C4-2B (cell line): Measurements from ENCODE around the gene BEX4.

ENCODE experiments used
- ZFX ChIP-seq: fragments of 450-650 bp; IDR thresholded peaks from 2 replicates; pipeline ENCODE4 v1.6.1; 2017
- TF ChIP-seq, protein P1 (sequence below): fragments of 450-650 bp; conservative IDR thresholded peaks from 2 replicates; pipeline ENCODE4 v1.5.1; 2017; ENCODE audit warnings: mild to moderate bottlenecking

DNA sequence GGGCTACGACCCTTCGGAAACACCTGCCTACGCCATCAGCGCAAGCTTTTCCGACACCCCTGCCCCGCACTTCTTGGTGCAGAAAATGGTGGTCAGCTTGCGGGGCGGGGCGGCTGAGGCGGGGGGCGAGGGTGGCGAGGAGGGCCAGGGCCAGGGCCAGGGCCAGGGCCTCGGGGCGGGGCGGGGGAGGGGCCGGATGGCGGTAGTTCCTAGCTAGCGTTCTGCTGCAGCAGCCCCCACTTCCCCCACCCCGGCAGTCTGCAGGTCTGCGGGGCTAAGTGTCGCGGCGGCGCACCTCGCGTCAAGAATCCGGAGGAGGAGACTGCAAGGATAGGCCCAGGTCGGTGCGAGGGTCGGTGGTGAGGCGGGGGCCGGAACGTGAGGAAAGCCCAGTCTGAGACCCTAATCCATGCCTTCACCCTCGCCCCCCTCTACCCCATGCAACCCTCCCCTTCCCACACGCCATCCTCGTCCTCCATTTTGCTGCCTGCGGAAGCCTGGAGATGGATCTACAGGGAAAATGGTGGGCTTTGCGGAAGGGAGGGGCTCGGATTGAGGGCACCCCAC lies 600 bp downstream of the BEX4 start:
- TF ChIP-seq, protein P1, sequence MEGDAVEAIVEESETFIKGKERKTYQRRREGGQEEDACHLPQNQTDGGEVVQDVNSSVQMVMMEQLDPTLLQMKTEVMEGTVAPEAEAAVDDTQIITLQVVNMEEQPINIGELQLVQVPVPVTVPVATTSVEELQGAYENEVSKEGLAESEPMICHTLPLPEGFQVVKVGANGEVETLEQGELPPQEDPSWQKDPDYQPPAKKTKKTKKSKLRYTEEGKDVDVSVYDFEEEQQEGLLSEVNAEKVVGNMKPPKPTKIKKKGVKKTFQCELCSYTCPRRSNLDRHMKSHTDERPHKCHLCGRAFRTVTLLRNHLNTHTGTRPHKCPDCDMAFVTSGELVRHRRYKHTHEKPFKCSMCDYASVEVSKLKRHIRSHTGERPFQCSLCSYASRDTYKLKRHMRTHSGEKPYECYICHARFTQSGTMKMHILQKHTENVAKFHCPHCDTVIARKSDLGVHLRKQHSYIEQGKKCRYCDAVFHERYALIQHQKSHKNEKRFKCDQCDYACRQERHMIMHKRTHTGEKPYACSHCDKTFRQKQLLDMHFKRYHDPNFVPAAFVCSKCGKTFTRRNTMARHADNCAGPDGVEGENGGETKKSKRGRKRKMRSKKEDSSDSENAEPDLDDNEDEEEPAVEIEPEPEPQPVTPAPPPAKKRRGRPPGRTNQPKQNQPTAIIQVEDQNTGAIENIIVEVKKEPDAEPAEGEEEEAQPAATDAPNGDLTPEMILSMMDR = no peak
- TF ChIP-seq ZFX = no peak
